K562 (cell line): Measurements from ENCODE around the gene SLC32A1. TPM values are rescaled to one million over a fixed set of nuclear protein-coding genes. Genes with fewer than 3 reads are reported as not detected.

ENCODE experiments used
- CXXC5 ChIP-seq: fragments of 250-450 bp; sonication (Bioruptor Pico); IDR thresholded peaks from 2 replicates; pipeline ENCODE4 v1.8.0; 2022; ENCODE audit warnings: inconsistent platforms, mild to moderate bottlenecking, moderate library complexity
- FOXJ2 ChIP-seq: fragments of 200-800 bp; sonication (Bioruptor generic); IDR thresholded peaks from 2 replicates; pipeline ENCODE4 v1.6.1; 2016; ENCODE audit warnings: missing genetic modification characterization, missing compliant biosample characterization
- FOXJ3 ChIP-seq: sonication (generic); formaldehyde crosslinking; IDR thresholded peaks from 2 replicates; pipeline ENCODE4 v1.4.0; 2020; ENCODE audit warnings: mild to moderate bottlenecking, missing genetic modification reagents
- GABPA ChIP-seq: fragments of 200-800 bp; sonication (Bioruptor generic); conservative IDR thresholded peaks from 2 replicates; pipeline ENCODE4 v1.6.1; 2016; ENCODE audit warnings: low read depth, missing genetic modification characterization, missing compliant biosample characterization
- MAFG ChIP-seq: fragments of 450-650 bp; conservative IDR thresholded peaks from 2 replicates; pipeline ENCODE4 v1.6.1; 2016; ENCODE audit warnings: missing genetic modification characterization, missing compliant biosample characterization
- NCOA1 ChIP-seq: fragments of 450-650 bp; IDR thresholded peaks from 2 replicates; pipeline ENCODE4 v1.6.1; 2016; ENCODE audit warnings: low read depth
- PRMT5 ChIP-seq: sonication (generic); formaldehyde crosslinking; IDR thresholded peaks from 2 replicates; pipeline ENCODE4 v1.5.0; 2020; ENCODE audit warnings: missing genetic modification reagents
- RAD21 ChIP-seq, 2 experiments: fragments of 250-450 bp in 1 of 2; fragments of 450-650 bp in 1 of 2; sonication (Bioruptor Pico) in 1 of 2; formaldehyde crosslinking in 1 of 2; IDR thresholded peaks in 1 of 2; conservative IDR thresholded peaks in 1 of 2; 2 replicates each; pipeline versions ENCODE4 v1.4.0 to v1.8.0; 2020 to 2022; ENCODE audit warnings: mild to moderate bottlenecking in 2 of 2, moderate library complexity in 1 of 2
- RCOR1 ChIP-seq, 2 experiments: IDR thresholded peaks; 2 replicates each; pipeline ENCODE4 v1.6.1; 2012; ENCODE audit warnings: low read depth in 2 of 2, low read length in 2 of 2, borderline replicate concordance in 1 of 2, improper control_type of control experiment in 1 of 2
- REST ChIP-seq, 2 experiments: fragments of 450-650 bp; formaldehyde crosslinking in 1 of 2; IDR thresholded peaks; 2 replicates each; pipeline versions ENCODE4 v1.4.0 to v1.6.1; 2014 to 2020; ENCODE audit warnings: mild to moderate bottlenecking in 2 of 2, borderline replicate concordance in 1 of 2, low read depth in 1 of 2
- TOE1 ChIP-seq, 2 experiments: fragments of 450-650 bp in 1 of 2; sonication (generic) in 1 of 2; formaldehyde crosslinking in 1 of 2; IDR thresholded peaks; 2 replicates each; pipeline versions ENCODE4 v1.7.1 to v1.8.0; 2016 to 2022; ENCODE audit warnings: borderline replicate concordance in 2 of 2, mild to moderate bottlenecking in 2 of 2, antibody characterized with exemption in 1 of 2, inconsistent platforms in 1 of 2, low read depth in 1 of 2, missing genetic modification reagents in 1 of 2, moderate library complexity in 1 of 2
- USF2 ChIP-seq: sonication (generic); formaldehyde crosslinking; IDR thresholded peaks from 2 replicates; pipeline ENCODE4 v1.5.0; 2020; ENCODE audit warnings: missing genetic modification reagents
- ZNF511 ChIP-seq: sonication (generic); formaldehyde crosslinking; IDR thresholded peaks from 2 replicates; pipeline ENCODE4 v1.8.0; 2022; ENCODE audit warnings: mild to moderate bottlenecking, missing genetic modification reagents
- ZNF830 ChIP-seq: fragments of 250-450 bp; sonication (Bioruptor Pico); IDR thresholded peaks from 2 replicates; pipeline ENCODE4 v1.5.0; 2021; ENCODE audit warnings: mild to moderate bottlenecking
- polyA plus RNA-seq, 8 experiments: library from polyadenylated mRNA; depleted of rRNA in 4 of 8; stranded (reverse) in 5 of 8; unstranded in 3 of 8; fragments of >200 nt; fragmentation: Nextera tagmentation in 2 of 8; fragmentation: Illumina TruSeq in 1 of 8; extraction: Ambion mirVana in 2 of 8; extraction: Trizol in 1 of 8; gene quantifications; 2 replicates each; pipeline versions ENCODE4 v1.2.1 to v1.2.3, GENCODE V29; 2011 to 2014; ENCODE audit warnings: inconsistent platforms in 1 of 8, missing spikeins in 1 of 8
- total RNA-seq, 7 experiments: library from RNA; depleted of rRNA in 6 of 7; stranded (reverse); fragments of >200 nt in 6 of 7; fragmentation: Illumina TruSeq in 2 of 7; extraction: Trizol in 2 of 7; gene quantifications; 2 replicates each; pipeline versions ENCODE4 v1.2.1 to v1.2.3, GENCODE V29; 2011 to 2021; ENCODE audit warnings: low replicate concordance in 1 of 7

The SLC32A1 gene
- total and polyA plus RNA-seq, 9 of the 15 experiments (the other 6 are each of a cell fraction or from before 2014, with no cell fraction given) = not detected

- TF ChIP-seq REST (IDR thresholded peaks at IDR 0.05; ENCODE audit: borderline replicate concordance) (peak; percentile 99), REST (CRISPR knock-in tag; IDR thresholded peaks at IDR 0.05; ENCODE audit: low read depth) (peak; percentile 98), PRMT5 (CRISPR knock-in tag) (peak; percentile 88; the same call in 1 of the 2 replicates), CXXC5 (CRISPR knock-in tag) (peak; percentile 63), ZNF830 (CRISPR knock-in tag) (no peak), RCOR1 (IDR thresholded peaks at IDR 0.05; ENCODE audit: borderline replicate concordance in 1 of 2, low read depth in 2 of 2, low read length in 2 of 2) (peak in 1 of 2 experiments; percentile 82; a peak in 2 of 4 replicates), GABPA (no peak), NCOA1 (peak; percentile 71; the same call in 1 of the 2 replicates), MAFG (tag) (no peak), RAD21 (CRISPR knock-in tag; conservative IDR thresholded peaks at IDR 0.05 in 1 of 2, IDR thresholded peaks at IDR 0.05 in 1 of 2) (peak in 1 of 2 experiments; percentile 11; a peak in 1 of 4 replicates), FOXJ3 (CRISPR knock-in tag) (peak; percentile 69; the same call in 1 of the 2 replicates), TOE1 (IDR thresholded peaks at IDR 0.05; ENCODE audit: borderline replicate concordance) (no peak), TOE1 (CRISPR knock-in tag; IDR thresholded peaks at IDR 0.05; ENCODE audit: borderline replicate concordance, low read depth) (0 out of 2 replicates have a peak, but pooled peaks have one; percentile 55), FOXJ2 (tag) (0 out of 2 replicates have a peak, but pooled peaks have one; percentile 77), USF2 (CRISPR knock-in tag) (peak; percentile 4; the same call in 1 of the 2 replicates), ZNF511 (peak; percentile 78; the same call in 1 of the 2 replicates)
These were observed 38.3 kb upstream of the SLC32A1 start (continued) for GRCh38 chr20:38685853-38686473.
